Gastroesophageal sphincter (tissue), 3 donors: Measurements from ENCODE around the gene CCDC178.

Experiments
- POLR2A ChIP-seq, 2 donors: fragments of 450-650 bp; IDR thresholded peaks; one replicate each; pipeline ENCODE4 v1.6.1; 2017; ENCODE audit warnings: antibody characterized with exemption in 2 of 2, mild to moderate bottlenecking in 2 of 2, moderate library complexity in 1 of 2
- POLR2AphosphoS5 ChIP-seq: sonication (generic); formaldehyde crosslinking; IDR thresholded peaks from one replicate; pipeline ENCODE4 v1.6.1; 2017; ENCODE audit warnings: antibody characterized with exemption
- TF ChIP-seq, protein P1 (sequence below), 4 experiments: fragments of 200-600 bp in 2 of 4; fragments of 450-650 bp in 2 of 4; sonication (generic) in 1 of 4; IDR thresholded peaks; one replicate each; pipeline ENCODE4 v1.5.1; 2017 to 2019; ENCODE audit warnings: antibody characterized with exemption in 4 of 4, mild to moderate bottlenecking in 2 of 4, moderate library complexity in 2 of 4

GRCh38 chr18:33052886-33053285, 387.6 kb downstream of the CCDC178 start:
- TF ChIP-seq, protein P1, sequence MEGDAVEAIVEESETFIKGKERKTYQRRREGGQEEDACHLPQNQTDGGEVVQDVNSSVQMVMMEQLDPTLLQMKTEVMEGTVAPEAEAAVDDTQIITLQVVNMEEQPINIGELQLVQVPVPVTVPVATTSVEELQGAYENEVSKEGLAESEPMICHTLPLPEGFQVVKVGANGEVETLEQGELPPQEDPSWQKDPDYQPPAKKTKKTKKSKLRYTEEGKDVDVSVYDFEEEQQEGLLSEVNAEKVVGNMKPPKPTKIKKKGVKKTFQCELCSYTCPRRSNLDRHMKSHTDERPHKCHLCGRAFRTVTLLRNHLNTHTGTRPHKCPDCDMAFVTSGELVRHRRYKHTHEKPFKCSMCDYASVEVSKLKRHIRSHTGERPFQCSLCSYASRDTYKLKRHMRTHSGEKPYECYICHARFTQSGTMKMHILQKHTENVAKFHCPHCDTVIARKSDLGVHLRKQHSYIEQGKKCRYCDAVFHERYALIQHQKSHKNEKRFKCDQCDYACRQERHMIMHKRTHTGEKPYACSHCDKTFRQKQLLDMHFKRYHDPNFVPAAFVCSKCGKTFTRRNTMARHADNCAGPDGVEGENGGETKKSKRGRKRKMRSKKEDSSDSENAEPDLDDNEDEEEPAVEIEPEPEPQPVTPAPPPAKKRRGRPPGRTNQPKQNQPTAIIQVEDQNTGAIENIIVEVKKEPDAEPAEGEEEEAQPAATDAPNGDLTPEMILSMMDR (IDR thresholded peaks at IDR 0.05) = no peak
- TF ChIP-seq POLR2A (IDR thresholded peaks at IDR 0.05) = no peak
- no peak for TF ChIP-seq POLR2AphosphoS5
